Measurements from ENCODE around the gene SETD5.
A peak's percentile ranks its signal among the peaks of the same experiment; 100 is the strongest.
"Not testable (repeated sequence)": the region's sequence is repeated elsewhere in the genome, so short reads cannot be mapped to it uniquely, and the experiment has no call there.

The SETD5 gene

GRCh38 chr3:9455596-9456131, 58.2 kb downstream of the SETD5 start:
- DNase-seq (ENCODE audit: low read depth in 2 of 2), result no peak

- no peak for DNase-seq (ENCODE audit: low read depth in 2 of 2)
These were observed 70.0 kb downstream of the SETD5 start for GRCh38 chr3:9467451-9467850.

- peak; percentile 4 to 20 for DNase-seq (ENCODE audit: low read depth in 2 of 2)
These were observed 71.0 kb downstream of the SETD5 start for GRCh38 chr3:9468460-9468859.

GRCh38 chr3:9469986-9470385, 72.6 kb downstream of the SETD5 start:
- no peak for DNase-seq (ENCODE audit: low read depth in 2 of 2)

- DNase-seq (ENCODE audit: low read depth in 2 of 2), result no peak
These were observed 76.2 kb downstream of the SETD5 start for GRCh38 chr3:9473496-9474065.

- no peak for DNase-seq (ENCODE audit: low read depth in 2 of 2)
These were observed 77.1 kb downstream of the SETD5 start for GRCh38 chr3:9474482-9474881.

GRCh38 chr3:9476935-9477334, 79.5 kb downstream of the SETD5 start:
- no peak for DNase-seq (ENCODE audit: low read depth in 2 of 2)

- no peak for DNase-seq (ENCODE audit: low read depth in 2 of 2)
These were observed 82.8 kb downstream of the SETD5 start for GRCh38 chr3:9480265-9480664.

GRCh38 chr3:9485248-9485647, 87.8 kb downstream of the SETD5 start:
- no peak for DNase-seq (ENCODE audit: low read depth in 2 of 2)

GRCh38 chr3:9491506-9491905, 94.1 kb downstream of the SETD5 start:
- DNase-seq (ENCODE audit: low read depth in 2 of 2), result no peak

GRCh38 chr3:9494036-9494435, 96.6 kb downstream of the SETD5 start:
- DNase-seq (ENCODE audit: low read depth in 2 of 2), result not testable (repeated sequence)

GRCh38 chr3:9496893-9497292, 99.5 kb downstream of the SETD5 start:
- DNase-seq (ENCODE audit: low read depth in 2 of 2), result no peak

GRCh38 chr3:9497821-9498565, 100.6 kb downstream of the SETD5 start:
- DNase-seq (ENCODE audit: low read depth in 2 of 2), result no peak

GRCh38 chr3:9498781-9499180, 101.4 kb downstream of the SETD5 start:
- DNase-seq (ENCODE audit: low read depth in 2 of 2), result no peak

GRCh38 chr3:9499455-9500107, 102.2 kb downstream of the SETD5 start:
- no peak for DNase-seq (ENCODE audit: low read depth in 2 of 2)

GRCh38 chr3:9500108-9501050, 103.0 kb downstream of the SETD5 start:
- peak; percentile 49 to 62 for DNase-seq (ENCODE audit: low read depth in 2 of 2)

- DNase-seq (ENCODE audit: low read depth in 2 of 2), result no peak
These were observed 103.8 kb downstream of the SETD5 start for GRCh38 chr3:9501226-9501625.

GRCh38 chr3:9503283-9503682, 105.9 kb downstream of the SETD5 start:
- peak; percentile 32 to 49 for DNase-seq (ENCODE audit: low read depth in 2 of 2)

GRCh38 chr3:9507586-9508578, 110.5 kb downstream of the SETD5 start:
- DNase-seq (ENCODE audit: low read depth in 2 of 2), result no peak

- no peak for DNase-seq (ENCODE audit: low read depth in 2 of 2)
These were observed 111.4 kb downstream of the SETD5 start for GRCh38 chr3:9508781-9509180.
